Breast epithelium (tissue), 4 donors: Measurements from ENCODE around the gene YPEL2. TPM values are rescaled to one million over a fixed set of nuclear protein-coding genes. Genes with fewer than 3 reads are reported as not detected.
A peak's percentile ranks its signal among the peaks of the same experiment; 100 is the strongest.

Source experiments
- DNase-seq, 2 donors: peaks; one replicate each; pipeline ENCODE4 v3.0.0-alpha.2; 2019; ENCODE audit warnings: low spot score in 2 of 2
- H3K27ac ChIP-seq, 2 donors: fragments of 200-600 bp; sonication (generic) in 1 of 2; one replicate each; pipeline ENCODE4 v1.5.1; 2016 to 2019; ENCODE audit warnings: mild to moderate bottlenecking in 1 of 2
- H3K27me3 ChIP-seq, 2 donors: fragments of 200-600 bp; sonication (generic) in 1 of 2; one replicate each; pipeline versions ENCODE4 v1.5.1 to v1.6.0; 2017 to 2019; ENCODE audit warnings: control low read depth in 1 of 2, mild to moderate bottlenecking in 1 of 2
- H3K36me3 ChIP-seq: fragments of 200-600 bp; one replicate; pipeline ENCODE4 v1.5.1; 2019
- H3K4me1 ChIP-seq, 2 donors: fragments of 200-600 bp; sonication (generic); one replicate each; pipeline ENCODE4 v1.5.1; 2016 to 2019; ENCODE audit warnings: control low read depth in 1 of 2
- H3K4me3 ChIP-seq, 3 donors: fragments of 200-600 bp; sonication (generic); 1 replicate in 2 of 3; 2 replicates in 1 of 3; pipeline ENCODE4 v1.5.1; 2016 to 2019; ENCODE audit warnings: mild to moderate bottlenecking in 3 of 3, moderate library complexity in 2 of 3
- H3K9me3 ChIP-seq, 2 donors: fragments of 200-600 bp; sonication (generic) in 1 of 2; one replicate each; pipeline ENCODE4 v1.5.1; 2016 to 2019; ENCODE audit warnings: control low read depth in 1 of 2
- POLR2A ChIP-seq: fragments of 450-650 bp; IDR thresholded peaks from one replicate; pipeline ENCODE4 v1.6.1; 2016; ENCODE audit warnings: antibody characterized with exemption, mild to moderate bottlenecking, moderate library complexity
- POLR2AphosphoS5 ChIP-seq, 3 donors: sonication (generic); formaldehyde crosslinking; IDR thresholded peaks; one replicate each; pipeline ENCODE4 v1.6.1; 2017; ENCODE audit warnings: antibody characterized with exemption in 3 of 3
- intact Hi-C: fragments of 100-400 bp; cut with DNase I; formaldehyde crosslinking; loops from one replicate; pipeline ENCODE4 v1.15.1; 2023; ENCODE audit warnings: low total_unique reads
- total RNA-seq, 3 donors: library from RNA; depleted of rRNA; stranded (reverse); fragments of >200 nt; gene quantifications; one replicate each; pipeline ENCODE4 v1.1.0, GENCODE V29; 2016
- TF ChIP-seq, protein P1 (sequence below), 3 donors: fragments of 450-650 bp; IDR thresholded peaks; one replicate each; pipeline ENCODE4 v1.5.1; 2016 to 2017; ENCODE audit warnings: antibody characterized with exemption in 3 of 3, mild to moderate bottlenecking in 3 of 3, moderate library complexity in 3 of 3

Gene YPEL2
- total RNA-seq, 3 donors from 2014 or later, result 26.5 to 64.8 (median 33.2) TPM

DNA sequence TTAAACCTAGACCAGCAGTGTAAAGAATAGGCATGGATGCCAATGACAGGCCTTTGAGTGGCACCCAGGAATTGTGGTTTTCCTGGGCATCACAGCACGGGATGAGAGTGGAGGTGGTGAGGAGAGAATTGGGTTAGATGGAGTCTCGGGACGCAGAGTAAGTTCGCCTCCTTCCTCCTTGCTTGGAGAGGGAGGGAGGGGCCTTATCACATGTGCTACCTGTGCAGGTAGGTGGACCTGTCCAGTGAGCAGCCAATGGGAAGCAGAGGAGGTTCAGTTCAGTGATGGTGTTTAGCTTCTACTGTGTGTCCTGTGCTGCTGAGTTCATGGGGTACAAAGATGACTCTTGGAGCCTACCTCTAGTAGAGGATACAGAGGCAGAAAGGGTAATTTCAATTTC, 14.9 kb downstream of the YPEL2 start:
- Histone ChIP-seq H3K4me1 (peaks cover 0 to 2% of the 10 kb centered on the region in 2 donors), H3K27ac (no peak overlapping the region), H3K36me3 (no peaks in the 10 kb centered on the region), H3K27me3 (no peaks in the 10 kb centered on the region), H3K4me3 (no peak overlapping the region), H3K9me3 (no peaks in the 10 kb centered on the region)
- no peak for TF ChIP-seq POLR2A
- no peak for TF ChIP-seq POLR2AphosphoS5 (IDR thresholded peaks at IDR 0.05)
- TF ChIP-seq, protein P1, sequence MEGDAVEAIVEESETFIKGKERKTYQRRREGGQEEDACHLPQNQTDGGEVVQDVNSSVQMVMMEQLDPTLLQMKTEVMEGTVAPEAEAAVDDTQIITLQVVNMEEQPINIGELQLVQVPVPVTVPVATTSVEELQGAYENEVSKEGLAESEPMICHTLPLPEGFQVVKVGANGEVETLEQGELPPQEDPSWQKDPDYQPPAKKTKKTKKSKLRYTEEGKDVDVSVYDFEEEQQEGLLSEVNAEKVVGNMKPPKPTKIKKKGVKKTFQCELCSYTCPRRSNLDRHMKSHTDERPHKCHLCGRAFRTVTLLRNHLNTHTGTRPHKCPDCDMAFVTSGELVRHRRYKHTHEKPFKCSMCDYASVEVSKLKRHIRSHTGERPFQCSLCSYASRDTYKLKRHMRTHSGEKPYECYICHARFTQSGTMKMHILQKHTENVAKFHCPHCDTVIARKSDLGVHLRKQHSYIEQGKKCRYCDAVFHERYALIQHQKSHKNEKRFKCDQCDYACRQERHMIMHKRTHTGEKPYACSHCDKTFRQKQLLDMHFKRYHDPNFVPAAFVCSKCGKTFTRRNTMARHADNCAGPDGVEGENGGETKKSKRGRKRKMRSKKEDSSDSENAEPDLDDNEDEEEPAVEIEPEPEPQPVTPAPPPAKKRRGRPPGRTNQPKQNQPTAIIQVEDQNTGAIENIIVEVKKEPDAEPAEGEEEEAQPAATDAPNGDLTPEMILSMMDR (IDR thresholded peaks at IDR 0.05), result no peak
- no peak for DNase-seq
- intact Hi-C loops, result no loop called here

DNA sequence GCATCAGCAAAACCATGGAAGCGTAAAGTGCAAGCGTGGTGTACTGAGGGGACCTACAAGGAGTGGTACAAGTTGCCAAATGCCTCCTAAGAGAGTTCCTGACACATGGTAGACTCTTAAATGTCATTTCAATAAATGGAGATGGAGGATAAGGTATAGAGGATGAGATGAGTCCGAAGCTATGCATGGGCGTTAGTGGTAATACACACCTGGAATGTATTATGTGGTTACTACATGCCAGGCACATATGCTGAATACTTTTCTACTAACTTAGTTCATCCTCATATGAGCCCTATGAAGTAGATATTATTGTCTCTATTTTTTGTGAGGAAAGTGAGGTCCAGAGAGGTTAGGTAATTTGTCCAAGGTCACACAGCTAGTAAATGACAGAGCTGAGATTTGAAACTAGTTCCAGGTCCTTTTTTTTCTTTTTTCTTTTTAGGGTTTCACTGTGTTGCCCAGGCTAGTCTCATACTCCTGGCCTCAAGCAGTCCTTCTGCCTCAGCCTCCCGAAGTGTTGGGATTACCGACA, 15.5 kb downstream of the YPEL2 start:
- TF ChIP-seq POLR2AphosphoS5 (IDR thresholded peaks at IDR 0.05), result no peak
- TF ChIP-seq, protein P1 (IDR thresholded peaks at IDR 0.05), result no peak
- no peak for TF ChIP-seq POLR2A

DNA sequence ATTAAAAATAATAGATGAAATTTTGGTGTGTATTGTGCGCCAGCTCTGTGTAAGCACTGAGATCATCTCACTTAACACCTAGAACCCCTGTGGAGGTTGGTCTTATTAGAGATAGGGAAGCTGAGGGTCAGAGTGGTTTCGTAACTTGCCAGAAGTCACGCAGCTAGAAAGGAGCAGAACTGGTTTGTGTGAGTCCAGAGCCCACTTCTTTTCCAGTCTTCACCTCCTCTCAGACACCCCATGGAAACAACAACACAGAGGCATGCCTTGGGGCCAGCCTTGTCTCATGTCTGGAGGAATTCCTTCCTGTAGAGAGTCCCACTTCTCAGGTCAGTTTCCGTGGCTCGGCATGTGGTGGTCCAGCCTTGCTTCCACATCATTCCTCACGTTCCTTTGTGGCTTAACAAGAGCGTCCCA, 16.5 kb downstream of the YPEL2 start:
- Histone ChIP-seq H3K4me3 (no peak overlapping the region), H3K4me1 (peaks cover 0 to 2% of the 10 kb centered on the region in 2 donors), H3K27me3 (no peaks in the 10 kb centered on the region), H3K9me3 (no peaks in the 10 kb centered on the region), H3K27ac (no peak overlapping the region), H3K36me3 (no peaks in the 10 kb centered on the region)
- TF ChIP-seq POLR2A, result no peak
- no peak for TF ChIP-seq POLR2AphosphoS5 (IDR thresholded peaks at IDR 0.05)
- TF ChIP-seq, protein P1 (IDR thresholded peaks at IDR 0.05), result no peak
- no peak for DNase-seq
- intact Hi-C loops, result no loop called here

More for the DNA sequence above, 15.5 kb downstream of the YPEL2 start:
- Histone ChIP-seq H3K27ac (no peak overlapping the region), H3K9me3 (no peaks in the 10 kb centered on the region), H3K4me1 (peaks cover 0 to 2% of the 10 kb centered on the region in 2 donors), H3K27me3 (no peaks in the 10 kb centered on the region), H3K36me3 (no peaks in the 10 kb centered on the region), H3K4me3 (no peak overlapping the region)
- DNase-seq, result no peak
- intact Hi-C loops, result no loop called here

DNA sequence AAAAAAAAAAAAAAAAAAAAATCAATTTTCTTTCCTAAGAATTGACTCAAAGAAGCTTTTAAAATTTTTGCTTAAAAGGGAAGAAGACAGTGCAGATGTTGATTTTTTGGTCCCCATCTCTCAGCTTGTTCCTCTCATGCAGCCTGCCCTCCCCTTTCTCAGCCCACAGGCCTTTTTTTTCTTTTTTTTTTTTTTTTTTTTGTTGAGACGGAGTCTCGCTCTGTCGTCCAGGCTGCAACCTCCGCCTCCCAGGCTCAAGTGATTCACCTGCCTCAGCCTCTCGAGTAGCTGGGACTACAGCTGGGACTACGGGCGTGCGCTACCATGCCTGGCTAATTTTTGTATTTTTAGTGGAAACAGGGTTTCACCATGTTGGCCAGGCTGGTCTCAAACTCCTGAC, 17.7 kb downstream of the YPEL2 start:
- TF ChIP-seq, protein P1 (IDR thresholded peaks at IDR 0.05), result no peak
- TF ChIP-seq POLR2AphosphoS5 (IDR thresholded peaks at IDR 0.05) (no peak), POLR2A (no peak)
- Histone ChIP-seq H3K27ac (no peak overlapping the region), H3K4me3 (no peak overlapping the region), H3K36me3 (no peaks in the 10 kb centered on the region), H3K27me3 (no peaks in the 10 kb centered on the region), H3K4me1 (peaks cover 0 to 2% of the 10 kb centered on the region in 2 donors), H3K9me3 (no peaks in the 10 kb centered on the region)
- DNase-seq, result no peak
- intact Hi-C loops, result no loop called here

DNA sequence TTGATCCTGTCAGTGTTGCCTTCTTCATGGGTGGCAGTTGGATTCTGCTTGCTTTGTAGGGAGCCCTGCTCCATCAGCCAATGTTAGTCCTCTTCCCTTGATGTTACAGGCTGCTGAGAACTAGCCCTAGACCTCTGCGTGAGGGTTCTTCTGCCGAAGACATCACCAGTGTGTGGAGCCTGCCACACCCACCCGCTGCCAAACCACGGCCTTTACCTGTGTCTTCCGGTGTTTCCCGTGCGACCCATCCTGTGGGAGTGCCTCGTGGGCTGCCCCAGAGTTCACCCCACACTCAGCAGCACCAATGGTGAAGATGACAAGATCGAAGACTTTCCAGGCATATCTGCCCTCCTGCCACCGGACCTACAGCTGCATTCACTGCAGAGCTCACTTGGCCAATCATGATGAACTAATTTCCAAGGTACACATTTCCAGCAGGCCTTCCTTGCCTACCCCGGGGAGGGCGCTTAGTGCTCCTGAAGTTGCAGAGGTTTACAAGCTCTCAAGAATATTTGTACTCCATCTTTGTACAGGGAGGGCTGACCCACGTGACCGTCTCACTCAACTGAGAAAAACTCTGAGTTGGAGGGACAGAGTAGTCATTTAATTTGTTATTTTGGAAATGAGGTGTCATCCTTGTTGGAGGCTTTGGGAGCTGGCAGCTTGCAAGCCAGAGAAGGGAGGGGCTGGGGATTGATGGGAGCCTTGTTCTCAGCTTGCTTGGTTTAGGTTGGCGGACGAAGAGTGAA, 21.8 kb downstream of the YPEL2 start:
- H3K27me3 ChIP-seq, result no peaks in the 10 kb centered on the region
- H3K4me3 ChIP-seq, result no peak overlapping the region
- no peaks in the 10 kb centered on the region for H3K9me3 ChIP-seq
- no peaks in the 10 kb centered on the region for H3K36me3 ChIP-seq
- intact Hi-C loops, result no loop called here
- no peak for DNase-seq
- peaks cover 0 to 2% of the 10 kb centered on the region in 2 donors for H3K4me1 ChIP-seq
- TF ChIP-seq POLR2AphosphoS5 (IDR thresholded peaks at IDR 0.05), result no peak
- TF ChIP-seq, protein P1 (IDR thresholded peaks at IDR 0.05), result no peak
- TF ChIP-seq POLR2A, result no peak
- peak overlapping the region in 1 of 2 donors; percentile 9 for H3K27ac ChIP-seq
